K562 (cell line): ENCODE data around the gene FKBP7. TPM values are rescaled to one million over a fixed set of nuclear protein-coding genes. Genes with fewer than 3 reads are reported as not detected.

Experiments used
- CBX1 ChIP-seq: sonication (generic); IDR thresholded peaks from 2 replicates; pipeline ENCODE4 v1.6.1; 2016; ENCODE audit warnings: antibody characterized with exemption, low read depth, mild to moderate bottlenecking
- ELF4 ChIP-seq: fragments of 450-650 bp; formaldehyde crosslinking; IDR thresholded peaks from 2 replicates; pipeline ENCODE4 v1.4.0; 2022; ENCODE audit warnings: missing genetic modification characterization
- KAT7 ChIP-seq: sonication (generic); formaldehyde crosslinking; IDR thresholded peaks from 2 replicates; pipeline ENCODE4 v1.8.0; 2022; ENCODE audit warnings: missing genetic modification reagents, mild to moderate bottlenecking, borderline replicate concordance
- KDM1A ChIP-seq, 2 experiments: fragments of 450-650 bp; IDR thresholded peaks; 2 replicates each; pipeline ENCODE4 v1.6.1; 2016; ENCODE audit warnings: mild to moderate bottlenecking in 2 of 2
- MAFK ChIP-seq: IDR thresholded peaks from 2 replicates; pipeline ENCODE4 v1.6.1; 2011; ENCODE audit warnings: low read length, improper control_type of control experiment
- NFE2 ChIP-seq: IDR thresholded peaks from 2 replicates; pipeline ENCODE4 v1.6.1; 2014; ENCODE audit warnings: antibody characterized with exemption, low read depth
- NFRKB ChIP-seq: fragments of 450-650 bp; IDR thresholded peaks from 2 replicates; pipeline ENCODE4 v1.6.1; 2016; ENCODE audit warnings: low read depth
- NR4A1 ChIP-seq, 2 experiments: fragments of 250-450 bp in 1 of 2; fragments of 450-650 bp in 1 of 2; sonication (Bioruptor Pico) in 1 of 2; IDR thresholded peaks; 2 replicates each; pipeline versions ENCODE4 v1.4.0 to v1.6.1; 2016 to 2020; ENCODE audit warnings: mild to moderate bottlenecking in 2 of 2, missing compliant biosample characterization in 1 of 2, missing genetic modification characterization in 1 of 2, moderate library complexity in 1 of 2
- PHF20 ChIP-seq: fragments of 450-650 bp; IDR thresholded peaks from 2 replicates; pipeline ENCODE4 v1.6.1; 2018; ENCODE audit not compliant: partially characterized antibody
- POLR2H ChIP-seq: IDR thresholded peaks from 2 replicates; pipeline ENCODE4 v1.6.1; 2016; ENCODE audit warnings: missing genetic modification characterization, low read depth, mild to moderate bottlenecking, control low read depth, missing compliant biosample characterization, moderate library complexity
- RCOR1 ChIP-seq, 2 experiments: IDR thresholded peaks; 2 replicates each; pipeline ENCODE4 v1.6.1; 2012; ENCODE audit warnings: low read depth in 2 of 2, low read length in 2 of 2, borderline replicate concordance in 1 of 2, improper control_type of control experiment in 1 of 2
- SNIP1 ChIP-seq: fragments of 450-650 bp; IDR thresholded peaks from 2 replicates; pipeline ENCODE4 v1.7.1; 2017; ENCODE audit warnings: low read depth, mild to moderate bottlenecking
- TBL1XR1 ChIP-seq, 2 experiments: IDR thresholded peaks; 2 replicates each; pipeline ENCODE4 v1.6.1; 2012; ENCODE audit warnings: improper control_type of control experiment in 2 of 2, low read length in 2 of 2, mild to moderate bottlenecking in 1 of 2
- TRIM24 ChIP-seq, 2 experiments: fragments of 450-650 bp; IDR thresholded peaks; 2 replicates each; pipeline ENCODE4 v1.6.1; 2016
- ZNF586 ChIP-seq: fragments of 450-650 bp; formaldehyde crosslinking; conservative IDR thresholded peaks from 2 replicates; pipeline ENCODE4 v1.4.0; 2020; ENCODE audit warnings: mild to moderate bottlenecking, moderate library complexity
- polyA plus RNA-seq, 8 experiments: library from polyadenylated mRNA; depleted of rRNA in 4 of 8; stranded (reverse) in 5 of 8; unstranded in 3 of 8; fragments of >200 nt; fragmentation: Nextera tagmentation in 2 of 8; fragmentation: Illumina TruSeq in 1 of 8; extraction: Ambion mirVana in 2 of 8; extraction: Trizol in 1 of 8; gene quantifications; 2 replicates each; pipeline versions ENCODE4 v1.2.1 to v1.2.3, GENCODE V29; 2011 to 2014; ENCODE audit warnings: inconsistent platforms in 1 of 8, missing spikeins in 1 of 8
- total RNA-seq, 7 experiments: library from RNA; depleted of rRNA in 6 of 7; stranded (reverse); fragments of >200 nt in 6 of 7; fragmentation: Illumina TruSeq in 2 of 7; extraction: Trizol in 2 of 7; gene quantifications; 2 replicates each; pipeline versions ENCODE4 v1.2.1 to v1.2.3, GENCODE V29; 2011 to 2021; ENCODE audit warnings: low replicate concordance in 1 of 7
- TF ChIP-seq, protein P1 (sequence below): fragments of 450-650 bp; IDR thresholded peaks from 2 replicates; pipeline ENCODE4 v1.7.1; 2018; ENCODE audit warnings: mild to moderate bottlenecking, low read depth; ENCODE audit not compliant: partially characterized antibody
- TF ChIP-seq, protein P2 (sequence below): sonication (generic); formaldehyde crosslinking; IDR thresholded peaks from 2 replicates; pipeline ENCODE4 v1.8.0; 2022; ENCODE audit warnings: mild to moderate bottlenecking, missing genetic modification reagents, borderline replicate concordance
- TF ChIP-seq, protein P3 (sequence below): sonication (generic); formaldehyde crosslinking; IDR thresholded peaks from 2 replicates; pipeline ENCODE4 v1.8.1; 2023; ENCODE audit warnings: mild to moderate bottlenecking, missing genetic modification reagents, moderate library complexity
- TF ChIP-seq, protein P4 (sequence below): fragments of 450-650 bp; conservative IDR thresholded peaks from 2 replicates; pipeline ENCODE4 v1.6.1; 2016; ENCODE audit warnings: missing genetic modification characterization, low read depth, mild to moderate bottlenecking, control low read depth, missing compliant biosample characterization
- TF ChIP-seq, protein P5 (sequence below): sonication (generic); formaldehyde crosslinking; IDR thresholded peaks from 2 replicates; pipeline ENCODE4 v1.8.0; 2022; ENCODE audit warnings: mild to moderate bottlenecking, missing genetic modification reagents

FKBP7 gene
- total and polyA plus RNA-seq, 9 of the 15 experiments (the other 6 are each of a cell fraction or from before 2014, with no cell fraction given) = 6.1 to 23.2 (median 19.0) TPM

DNA sequence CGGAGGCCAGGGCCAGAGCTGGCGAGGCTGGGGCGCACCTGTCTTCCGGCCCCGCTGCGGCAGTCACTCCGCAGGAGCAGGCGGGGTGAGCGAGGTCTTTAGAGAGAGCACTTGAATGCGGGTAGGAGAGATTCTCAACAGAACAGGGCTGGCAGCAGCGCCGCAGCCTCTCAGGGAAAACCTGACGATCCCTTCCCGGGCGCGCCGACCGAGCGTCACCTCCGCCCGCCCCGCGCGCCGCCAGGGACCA is 28.0 kb downstream of the FKBP7 start (continued):
- TF ChIP-seq PHF20 (peak; percentile 61), ZNF586 (no peak), KAT7 (0 out of 2 replicates have a peak, but pooled peaks have one; percentile 77), MAFK (no peak), NR4A1 (CRISPR knock-in tag; IDR thresholded peaks at IDR 0.05) (no peak), NR4A1 (tag; IDR thresholded peaks at IDR 0.05) (no peak), SNIP1 (no peak), CBX1 (no peak), ELF4 (CRISPR knock-in tag) (0 out of 2 replicates have a peak, but pooled peaks have one; percentile 15), RCOR1 (IDR thresholded peaks at IDR 0.05; ENCODE audit: borderline replicate concordance in 1 of 2, low read depth in 2 of 2, low read length in 2 of 2) (0 out of 4 replicates have a peak, but pooled peaks of 1 of the 2 experiments have one; percentile 10), POLR2H (no peak), KDM1A (IDR thresholded peaks at IDR 0.05) (no peak), TRIM24 (IDR thresholded peaks at IDR 0.05) (no peak), TBL1XR1 (IDR thresholded peaks at IDR 0.05; ENCODE audit: low read length in 2 of 2) (no peak), NFRKB (0 out of 2 replicates have a peak, but pooled peaks have one; percentile 8), NFE2 (peak; percentile 24; the same call in 1 of the 2 replicates)
- TF ChIP-seq, protein P1, sequence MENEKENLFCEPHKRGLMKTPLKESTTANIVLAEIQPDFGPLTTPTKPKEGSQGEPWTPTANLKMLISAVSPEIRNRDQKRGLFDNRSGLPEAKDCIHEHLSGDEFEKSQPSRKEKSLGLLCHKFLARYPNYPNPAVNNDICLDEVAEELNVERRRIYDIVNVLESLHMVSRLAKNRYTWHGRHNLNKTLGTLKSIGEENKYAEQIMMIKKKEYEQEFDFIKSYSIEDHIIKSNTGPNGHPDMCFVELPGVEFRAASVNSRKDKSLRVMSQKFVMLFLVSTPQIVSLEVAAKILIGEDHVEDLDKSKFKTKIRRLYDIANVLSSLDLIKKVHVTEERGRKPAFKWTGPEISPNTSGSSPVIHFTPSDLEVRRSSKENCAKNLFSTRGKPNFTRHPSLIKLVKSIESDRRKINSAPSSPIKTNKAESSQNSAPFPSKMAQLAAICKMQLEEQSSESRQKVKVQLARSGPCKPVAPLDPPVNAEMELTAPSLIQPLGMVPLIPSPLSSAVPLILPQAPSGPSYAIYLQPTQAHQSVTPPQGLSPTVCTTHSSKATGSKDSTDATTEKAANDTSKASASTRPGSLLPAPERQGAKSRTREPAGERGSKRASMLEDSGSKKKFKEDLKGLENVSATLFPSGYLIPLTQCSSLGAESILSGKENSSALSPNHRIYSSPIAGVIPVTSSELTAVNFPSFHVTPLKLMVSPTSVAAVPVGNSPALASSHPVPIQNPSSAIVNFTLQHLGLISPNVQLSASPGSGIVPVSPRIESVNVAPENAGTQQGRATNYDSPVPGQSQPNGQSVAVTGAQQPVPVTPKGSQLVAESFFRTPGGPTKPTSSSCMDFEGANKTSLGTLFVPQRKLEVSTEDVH = peak; percentile 19
- TF ChIP-seq, protein P2, sequence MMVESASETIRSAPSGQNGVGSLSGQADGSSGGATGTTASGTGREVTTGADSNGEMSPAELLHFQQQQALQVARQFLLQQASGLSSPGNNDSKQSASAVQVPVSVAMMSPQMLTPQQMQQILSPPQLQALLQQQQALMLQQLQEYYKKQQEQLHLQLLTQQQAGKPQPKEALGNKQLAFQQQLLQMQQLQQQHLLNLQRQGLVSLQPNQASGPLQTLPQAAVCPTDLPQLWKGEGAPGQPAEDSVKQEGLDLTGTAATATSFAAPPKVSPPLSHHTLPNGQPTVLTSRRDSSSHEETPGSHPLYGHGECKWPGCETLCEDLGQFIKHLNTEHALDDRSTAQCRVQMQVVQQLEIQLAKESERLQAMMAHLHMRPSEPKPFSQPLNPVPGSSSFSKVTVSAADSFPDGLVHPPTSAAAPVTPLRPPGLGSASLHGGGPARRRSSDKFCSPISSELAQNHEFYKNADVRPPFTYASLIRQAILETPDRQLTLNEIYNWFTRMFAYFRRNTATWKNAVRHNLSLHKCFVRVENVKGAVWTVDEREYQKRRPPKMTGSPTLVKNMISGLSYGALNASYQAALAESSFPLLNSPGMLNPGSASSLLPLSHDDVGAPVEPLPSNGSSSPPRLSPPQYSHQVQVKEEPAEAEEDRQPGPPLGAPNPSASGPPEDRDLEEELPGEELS (CRISPR knock-in tag) = no peak; the same call in 1 of the 2 replicates
- TF ChIP-seq, protein P3, sequence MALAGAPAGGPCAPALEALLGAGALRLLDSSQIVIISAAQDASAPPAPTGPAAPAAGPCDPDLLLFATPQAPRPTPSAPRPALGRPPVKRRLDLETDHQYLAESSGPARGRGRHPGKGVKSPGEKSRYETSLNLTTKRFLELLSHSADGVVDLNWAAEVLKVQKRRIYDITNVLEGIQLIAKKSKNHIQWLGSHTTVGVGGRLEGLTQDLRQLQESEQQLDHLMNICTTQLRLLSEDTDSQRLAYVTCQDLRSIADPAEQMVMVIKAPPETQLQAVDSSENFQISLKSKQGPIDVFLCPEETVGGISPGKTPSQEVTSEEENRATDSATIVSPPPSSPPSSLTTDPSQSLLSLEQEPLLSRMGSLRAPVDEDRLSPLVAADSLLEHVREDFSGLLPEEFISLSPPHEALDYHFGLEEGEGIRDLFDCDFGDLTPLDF (CRISPR knock-in tag) = peak; percentile 70; the same call in 1 of the 2 replicates
- TF ChIP-seq, protein P4, sequence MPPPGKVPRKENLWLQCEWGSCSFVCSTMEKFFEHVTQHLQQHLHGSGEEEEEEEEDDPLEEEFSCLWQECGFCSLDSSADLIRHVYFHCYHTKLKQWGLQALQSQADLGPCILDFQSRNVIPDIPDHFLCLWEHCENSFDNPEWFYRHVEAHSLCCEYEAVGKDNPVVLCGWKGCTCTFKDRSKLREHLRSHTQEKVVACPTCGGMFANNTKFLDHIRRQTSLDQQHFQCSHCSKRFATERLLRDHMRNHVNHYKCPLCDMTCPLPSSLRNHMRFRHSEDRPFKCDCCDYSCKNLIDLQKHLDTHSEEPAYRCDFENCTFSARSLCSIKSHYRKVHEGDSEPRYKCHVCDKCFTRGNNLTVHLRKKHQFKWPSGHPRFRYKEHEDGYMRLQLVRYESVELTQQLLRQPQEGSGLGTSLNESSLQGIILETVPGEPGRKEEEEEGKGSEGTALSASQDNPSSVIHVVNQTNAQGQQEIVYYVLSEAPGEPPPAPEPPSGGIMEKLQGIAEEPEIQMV (tag) = no peak
- TF ChIP-seq, protein P5, sequence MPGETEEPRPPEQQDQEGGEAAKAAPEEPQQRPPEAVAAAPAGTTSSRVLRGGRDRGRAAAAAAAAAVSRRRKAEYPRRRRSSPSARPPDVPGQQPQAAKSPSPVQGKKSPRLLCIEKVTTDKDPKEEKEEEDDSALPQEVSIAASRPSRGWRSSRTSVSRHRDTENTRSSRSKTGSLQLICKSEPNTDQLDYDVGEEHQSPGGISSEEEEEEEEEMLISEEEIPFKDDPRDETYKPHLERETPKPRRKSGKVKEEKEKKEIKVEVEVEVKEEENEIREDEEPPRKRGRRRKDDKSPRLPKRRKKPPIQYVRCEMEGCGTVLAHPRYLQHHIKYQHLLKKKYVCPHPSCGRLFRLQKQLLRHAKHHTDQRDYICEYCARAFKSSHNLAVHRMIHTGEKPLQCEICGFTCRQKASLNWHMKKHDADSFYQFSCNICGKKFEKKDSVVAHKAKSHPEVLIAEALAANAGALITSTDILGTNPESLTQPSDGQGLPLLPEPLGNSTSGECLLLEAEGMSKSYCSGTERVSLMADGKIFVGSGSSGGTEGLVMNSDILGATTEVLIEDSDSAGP (CRISPR knock-in tag) = no peak
